GM12878 (cell line): Measurements from ENCODE around the gene SC5D. TPM values are rescaled to one million over a fixed set of nuclear protein-coding genes. Genes with fewer than 3 reads are reported as not detected.

Source experiments
- ATAC-seq: fragments of 200-7000 bp; cut with Tn5 transposase; 3 replicates; pipeline ENCODE4 v1.9.1; 2020; ENCODE audit warnings: mild to moderate bottlenecking, moderate library complexity
- BruUV-seq: library from RNA; stranded (reverse); fragments of 400-500 nt; replicated peaks from 2 replicates; lab custom pipeline; 2021; lab: Mats Ljungman, UMichigan
- CTCF ChIA-PET: fragments of 300-600 bp; sonication (Branson Sonifier 250); formaldehyde crosslinking; extraction: SDS; loops from one replicate; lab custom pipeline; 2021; ENCODE audit warnings: inconsistent platforms; lab: Yijun Ruan, JAX
- POLR2A ChIA-PET: fragments of 350-600 bp; formaldehyde crosslinking; extraction: SDS; loops from one replicate; lab custom pipeline; 2021; ENCODE audit warnings: inconsistent platforms; lab: Charles Lee
- RAD21 ChIA-PET: fragments of 300-600 bp; sonication (Branson Sonifier 250); formaldehyde crosslinking; loops from one replicate; lab custom pipeline; 2023; ENCODE audit warnings: antibody characterized with exemption; ENCODE audit not compliant: unreplicated experiment; lab: Charles Lee
- SMC1A ChIA-PET: fragments of 300-600 bp; sonication (Branson Sonifier 250); formaldehyde crosslinking; loops from one replicate; lab custom pipeline; 2023; ENCODE audit not compliant: unreplicated experiment, uncharacterized antibody; lab: Charles Lee
- DNase-seq: peaks from one replicate; pipeline ENCODE4 v3.0.0-alpha.2; 2011; ENCODE audit warnings: low read depth, low spot score
- FAIRE-seq: peaks from 3 replicates; lab custom pipeline; 2011; peaks lifted over from hg19 to GRCh38; lab: Jason Lieb, UNC
- H2AFZ ChIP-seq: 2 replicates; pipeline ENCODE4 v1.6.0; 2011; ENCODE audit warnings: low read depth, low read length, control low read depth; ENCODE audit not compliant: control insufficient read depth
- H3K27ac ChIP-seq: 2 replicates; pipeline ENCODE4 v1.5.1; 2011; ENCODE audit warnings: control low read depth; ENCODE audit not compliant: control insufficient read depth, insufficient read depth
- H3K27me3 ChIP-seq, 2 experiments: replicated peaks in 1 of 2; 2 replicates each; pipeline versions ENCODE4 v1.6.0 to v1.6.1; 2011; ENCODE audit warnings: low read length in 1 of 2; ENCODE audit not compliant: control insufficient read depth in 2 of 2, insufficient read depth in 2 of 2
- H3K36me3 ChIP-seq, 2 experiments: 2 replicates each; pipeline ENCODE4 v1.5.1; 2011; ENCODE audit warnings: low read length in 1 of 2; ENCODE audit not compliant: control insufficient read depth in 2 of 2, insufficient read depth in 2 of 2
- H3K4me1 ChIP-seq: 2 replicates; pipeline ENCODE4 v1.6.1; 2011; ENCODE audit warnings: mild to moderate bottlenecking, low read length, moderate library complexity, mixed read lengths; ENCODE audit not compliant: control insufficient read depth, insufficient read depth
- H3K4me2 ChIP-seq: 2 replicates; pipeline ENCODE4 v1.6.0; 2011; ENCODE audit warnings: control low read depth; ENCODE audit not compliant: control insufficient read depth, insufficient read depth
- H3K4me3 ChIP-seq: fragments of 200-600 bp; sonication (generic); 2 replicates; pipeline ENCODE4 v1.5.1; 2016
- H3K79me2 ChIP-seq: 2 replicates; pipeline ENCODE4 v1.6.0; 2011; ENCODE audit warnings: low read length; ENCODE audit not compliant: control insufficient read depth, insufficient read depth
- H3K9ac ChIP-seq: 2 replicates; pipeline ENCODE4 v1.8.0; 2011; ENCODE audit warnings: low read length, control low read depth, mixed read lengths; ENCODE audit not compliant: control insufficient read depth, insufficient read depth
- H3K9me3 ChIP-seq: replicated peaks from 3 replicates; pipeline ENCODE4 v1.5.1; 2011; ENCODE audit warnings: mild to moderate bottlenecking, low read length; ENCODE audit not compliant: control insufficient read depth, insufficient read depth
- H4K20me1 ChIP-seq: 2 replicates; pipeline ENCODE4 v1.6.0; 2011; ENCODE audit not compliant: control insufficient read depth, insufficient read depth
- ATF7 ChIP-seq: fragments of 450-650 bp; IDR thresholded peaks from 2 replicates; pipeline ENCODE4 v1.6.1; 2016; ENCODE audit warnings: low read depth, mild to moderate bottlenecking
- BMI1 ChIP-seq: fragments of 450-650 bp; IDR thresholded peaks from 2 replicates; pipeline ENCODE4 v1.6.1; 2016; ENCODE audit warnings: mild to moderate bottlenecking, moderate library complexity, borderline replicate concordance
- DPF2 ChIP-seq: fragments of 450-650 bp; IDR thresholded peaks from 2 replicates; pipeline ENCODE4 v1.6.1; 2017; ENCODE audit warnings: mild to moderate bottlenecking
- HDAC2 ChIP-seq: fragments of 200-600 bp; sonication (generic); IDR thresholded peaks from 2 replicates; pipeline ENCODE4 v1.6.1; 2017
- MTA2 ChIP-seq: fragments of 450-650 bp; IDR thresholded peaks from 2 replicates; pipeline ENCODE4 v1.6.1; 2016; ENCODE audit warnings: low read depth, mild to moderate bottlenecking, moderate library complexity
- NFYA ChIP-seq: IDR thresholded peaks from 2 replicates; pipeline ENCODE4 v1.6.1; 2011; ENCODE audit warnings: low read depth, mild to moderate bottlenecking, low read length, improper control_type of control experiment, borderline replicate concordance
- NR2F1 ChIP-seq: fragments of 450-650 bp; conservative IDR thresholded peaks from 2 replicates; pipeline ENCODE4 v1.6.1; 2017; ENCODE audit warnings: mild to moderate bottlenecking
- PAX8 ChIP-seq: fragments of 450-650 bp; IDR thresholded peaks from 2 replicates; pipeline ENCODE4 v1.6.1; 2017; ENCODE audit warnings: mild to moderate bottlenecking, moderate library complexity
- POLR2A ChIP-seq: IDR thresholded peaks from 2 replicates; pipeline ENCODE4 v1.6.1; 2011; ENCODE audit warnings: low read depth, mild to moderate bottlenecking, low read length
- SMC3 ChIP-seq: IDR thresholded peaks from 2 replicates; pipeline ENCODE4 v1.6.1; 2011; ENCODE audit warnings: low read length, improper control_type of control experiment, borderline replicate concordance
- SPI1 ChIP-seq: IDR thresholded peaks from 2 replicates; pipeline ENCODE4 v1.6.1; 2011; ENCODE audit warnings: low read depth, mild to moderate bottlenecking, low read length, moderate library complexity, borderline replicate concordance; ENCODE audit not compliant: insufficient read depth
- STAT1 ChIP-seq: fragments of 450-650 bp; conservative IDR thresholded peaks from 2 replicates; pipeline ENCODE4 v1.6.1; 2014; ENCODE audit warnings: antibody characterized with exemption, mild to moderate bottlenecking
- TBL1XR1 ChIP-seq: IDR thresholded peaks from 2 replicates; pipeline ENCODE4 v1.6.1; 2012; ENCODE audit warnings: low read depth, low read length, improper control_type of control experiment
- TCF12 ChIP-seq: IDR thresholded peaks from 2 replicates; pipeline ENCODE4 v1.6.1; 2011; ENCODE audit warnings: low read depth, mild to moderate bottlenecking, low read length
- ZNF384 ChIP-seq: IDR thresholded peaks from 2 replicates; pipeline ENCODE4 v1.6.1; 2012; ENCODE audit warnings: low read depth, mild to moderate bottlenecking, low read length, improper control_type of control experiment, borderline replicate concordance
- ZZZ3 ChIP-seq: IDR thresholded peaks from 2 replicates; pipeline ENCODE4 v1.6.1; 2011; ENCODE audit warnings: low read depth; ENCODE audit not compliant: control insufficient read depth, insufficient read length
- WGBS: methylation state at CpG from one replicate; pipeline ENCODE4 v1.1.6; 2016; ENCODE audit warnings: low lambda C conversion rate; ENCODE audit not compliant: insufficient replicate concordance, insufficient coverage; ENCODE audit errors: missing lambda C conversion rate; 5-methylcytosine and 5-hydroxymethylcytosine counted together
- in situ Hi-C: fragments of 300-500 bp; cut with MboI; formaldehyde crosslinking; loops from 9 replicates; pipeline ENCODE4 v1.14.3; 2018; ENCODE audit warnings: mixed read lengths
- intact Hi-C: fragments of 100-400 bp; cut with micrococcal nuclease; formaldehyde crosslinking; loops from one replicate; pipeline ENCODE4 v1.14.2; 2022; ENCODE audit not compliant: unreplicated experiment
- polyA plus RNA-seq, 11 experiments: library from polyadenylated mRNA; depleted of rRNA in 4 of 11; unstranded in 6 of 11; stranded (reverse) in 5 of 11; fragments of >200 nt; fragmentation: Nextera tagmentation in 4 of 11; fragmentation: Illumina TruSeq in 1 of 11; extraction: Ambion mirVana in 4 of 11; extraction: Trizol in 1 of 11; gene quantifications; 1 replicate in 1 of 11; 2 replicates in 10 of 11; pipeline versions ENCODE4 v1.2.1 to v1.2.3, GENCODE V29; 2011 to 2016; ENCODE audit warnings: inconsistent platforms in 2 of 11, missing spikeins in 2 of 11, low read depth in 1 of 11
- total RNA-seq, 4 experiments: library from RNA; depleted of rRNA in 3 of 4; stranded (reverse); fragments of >200 nt in 3 of 4; fragmentation: Illumina TruSeq in 1 of 4; extraction: Trizol in 1 of 4; gene quantifications; 2 replicates each; pipeline versions ENCODE4 v1.2.1 to v1.2.3, GENCODE V29; 2013 to 2021
- TF ChIP-seq, protein P1 (sequence below): IDR thresholded peaks from 2 replicates; pipeline ENCODE4 v1.6.1; 2012; ENCODE audit warnings: low read depth, low read length, improper control_type of control experiment
- TF ChIP-seq, protein P2 (sequence below): fragments of 450-650 bp; IDR thresholded peaks from 2 replicates; pipeline ENCODE4 v1.6.1; 2016; ENCODE audit warnings: mild to moderate bottlenecking
- TF ChIP-seq, protein P3 (sequence below): IDR thresholded peaks from 2 replicates; pipeline ENCODE4 v1.6.1; 2011; ENCODE audit warnings: mild to moderate bottlenecking, low read depth, low read length, moderate library complexity; ENCODE audit not compliant: insufficient replicate concordance
- TF ChIP-seq, protein P4 (sequence below): IDR thresholded peaks from 2 replicates; pipeline ENCODE4 v1.6.1; 2012; ENCODE audit warnings: mild to moderate bottlenecking, low read depth, low read length

SC5D gene
- total and polyA plus RNA-seq, 10 of the 15 experiments (the other 5 are each of a cell fraction or from before 2014, with no cell fraction given), result 23.7 to 134 (median 30.8) TPM

DNA sequence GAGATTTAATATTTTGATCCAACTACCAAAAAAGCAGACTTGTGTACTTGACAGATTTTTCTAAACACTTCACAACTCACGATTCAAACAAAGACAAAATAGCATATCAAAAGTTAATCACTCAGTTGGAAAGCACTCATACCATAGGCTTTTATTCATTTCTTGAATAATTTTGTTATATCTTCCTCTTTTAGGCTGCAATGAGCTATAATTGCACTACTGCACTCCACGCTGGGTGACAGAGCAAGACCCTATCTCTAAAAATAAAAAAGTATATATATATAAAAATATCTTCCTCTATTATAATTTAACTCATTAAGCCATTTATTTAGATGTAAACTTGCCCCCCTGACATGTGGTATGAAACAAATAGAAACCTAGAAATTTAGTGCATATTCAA lies 19.9 kb downstream of the SC5D start:
- peaks cover 14% of the 10 kb centered on the region for H3K4me1 ChIP-seq
- no peaks in the 10 kb centered on the region for H4K20me1 ChIP-seq
- no peaks in the 10 kb centered on the region for H3K9me3 ChIP-seq
- in situ Hi-C loops, result no loop called here
- H3K36me3 ChIP-seq, result peaks cover 0 to 4% of the 10 kb centered on the region in 2 experiments; a peak in 1 of 4 replicates
- intact Hi-C loops, result no loop called here
- SMC1A ChIA-PET, result interaction anchor here (0.9 to 1.4 kb wide), 4 partner anchors 75 to 278 kb away, joined by 3 to 4 read pairs (median 3); no protein-coding TSS in a partner anchor
- FAIRE-seq, result peak; percentile 54
- no peak for DNase-seq
- H2AFZ ChIP-seq, result no peak overlapping the region
- RAD21 ChIA-PET, result interaction anchor here (0.6 kb wide), 1 partner anchor 154 kb away, joined by 3 read pairs; no protein-coding TSS in a partner anchor
- no peak overlapping the region for H3K27ac ChIP-seq
- H3K4me2 ChIP-seq, result no peak overlapping the region
- no peak overlapping the region for H3K4me3 ChIP-seq
- H3K27me3 ChIP-seq, result no peaks in the 10 kb centered on the region
- 89% methylated on average over 2 of the region's 2 CpGs for WGBS
- TF ChIP-seq SPI1 (no peak), ZNF384 (no peak), HDAC2 (no peak), TBL1XR1 (no peak), STAT1 (no peak), ZZZ3 (no peak), SMC3 (no peak), BMI1 (no peak), ATF7 (no peak), NFYA (no peak), TCF12 (no peak), DPF2 (no peak), MTA2 (no peak), NR2F1 (no peak), POLR2A (no peak), PAX8 (no peak)
- TF ChIP-seq, protein P1, sequence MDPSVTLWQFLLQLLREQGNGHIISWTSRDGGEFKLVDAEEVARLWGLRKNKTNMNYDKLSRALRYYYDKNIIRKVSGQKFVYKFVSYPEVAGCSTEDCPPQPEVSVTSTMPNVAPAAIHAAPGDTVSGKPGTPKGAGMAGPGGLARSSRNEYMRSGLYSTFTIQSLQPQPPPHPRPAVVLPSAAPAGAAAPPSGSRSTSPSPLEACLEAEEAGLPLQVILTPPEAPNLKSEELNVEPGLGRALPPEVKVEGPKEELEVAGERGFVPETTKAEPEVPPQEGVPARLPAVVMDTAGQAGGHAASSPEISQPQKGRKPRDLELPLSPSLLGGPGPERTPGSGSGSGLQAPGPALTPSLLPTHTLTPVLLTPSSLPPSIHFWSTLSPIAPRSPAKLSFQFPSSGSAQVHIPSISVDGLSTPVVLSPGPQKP, result no peak
- TF ChIP-seq, protein P2, sequence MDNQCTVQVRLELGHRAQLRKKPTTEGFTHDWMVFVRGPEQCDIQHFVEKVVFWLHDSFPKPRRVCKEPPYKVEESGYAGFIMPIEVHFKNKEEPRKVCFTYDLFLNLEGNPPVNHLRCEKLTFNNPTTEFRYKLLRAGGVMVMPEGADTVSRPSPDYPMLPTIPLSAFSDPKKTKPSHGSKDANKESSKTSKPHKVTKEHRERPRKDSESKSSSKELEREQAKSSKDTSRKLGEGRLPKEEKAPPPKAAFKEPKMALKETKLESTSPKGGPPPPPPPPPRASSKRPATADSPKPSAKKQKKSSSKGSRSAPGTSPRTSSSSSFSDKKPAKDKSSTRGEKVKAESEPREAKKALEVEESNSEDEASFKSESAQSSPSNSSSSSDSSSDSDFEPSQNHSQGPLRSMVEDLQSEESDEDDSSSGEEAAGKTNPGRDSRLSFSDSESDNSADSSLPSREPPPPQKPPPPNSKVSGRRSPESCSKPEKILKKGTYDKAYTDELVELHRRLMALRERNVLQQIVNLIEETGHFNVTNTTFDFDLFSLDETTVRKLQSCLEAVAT, result no peak
- TF ChIP-seq, protein P3, sequence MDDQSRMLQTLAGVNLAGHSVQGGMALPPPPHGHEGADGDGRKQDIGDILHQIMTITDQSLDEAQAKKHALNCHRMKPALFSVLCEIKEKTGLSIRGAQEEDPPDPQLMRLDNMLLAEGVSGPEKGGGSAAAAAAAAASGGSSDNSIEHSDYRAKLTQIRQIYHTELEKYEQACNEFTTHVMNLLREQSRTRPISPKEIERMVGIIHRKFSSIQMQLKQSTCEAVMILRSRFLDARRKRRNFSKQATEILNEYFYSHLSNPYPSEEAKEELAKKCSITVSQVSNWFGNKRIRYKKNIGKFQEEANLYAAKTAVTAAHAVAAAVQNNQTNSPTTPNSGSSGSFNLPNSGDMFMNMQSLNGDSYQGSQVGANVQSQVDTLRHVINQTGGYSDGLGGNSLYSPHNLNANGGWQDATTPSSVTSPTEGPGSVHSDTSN, result no peak
- TF ChIP-seq, protein P4, sequence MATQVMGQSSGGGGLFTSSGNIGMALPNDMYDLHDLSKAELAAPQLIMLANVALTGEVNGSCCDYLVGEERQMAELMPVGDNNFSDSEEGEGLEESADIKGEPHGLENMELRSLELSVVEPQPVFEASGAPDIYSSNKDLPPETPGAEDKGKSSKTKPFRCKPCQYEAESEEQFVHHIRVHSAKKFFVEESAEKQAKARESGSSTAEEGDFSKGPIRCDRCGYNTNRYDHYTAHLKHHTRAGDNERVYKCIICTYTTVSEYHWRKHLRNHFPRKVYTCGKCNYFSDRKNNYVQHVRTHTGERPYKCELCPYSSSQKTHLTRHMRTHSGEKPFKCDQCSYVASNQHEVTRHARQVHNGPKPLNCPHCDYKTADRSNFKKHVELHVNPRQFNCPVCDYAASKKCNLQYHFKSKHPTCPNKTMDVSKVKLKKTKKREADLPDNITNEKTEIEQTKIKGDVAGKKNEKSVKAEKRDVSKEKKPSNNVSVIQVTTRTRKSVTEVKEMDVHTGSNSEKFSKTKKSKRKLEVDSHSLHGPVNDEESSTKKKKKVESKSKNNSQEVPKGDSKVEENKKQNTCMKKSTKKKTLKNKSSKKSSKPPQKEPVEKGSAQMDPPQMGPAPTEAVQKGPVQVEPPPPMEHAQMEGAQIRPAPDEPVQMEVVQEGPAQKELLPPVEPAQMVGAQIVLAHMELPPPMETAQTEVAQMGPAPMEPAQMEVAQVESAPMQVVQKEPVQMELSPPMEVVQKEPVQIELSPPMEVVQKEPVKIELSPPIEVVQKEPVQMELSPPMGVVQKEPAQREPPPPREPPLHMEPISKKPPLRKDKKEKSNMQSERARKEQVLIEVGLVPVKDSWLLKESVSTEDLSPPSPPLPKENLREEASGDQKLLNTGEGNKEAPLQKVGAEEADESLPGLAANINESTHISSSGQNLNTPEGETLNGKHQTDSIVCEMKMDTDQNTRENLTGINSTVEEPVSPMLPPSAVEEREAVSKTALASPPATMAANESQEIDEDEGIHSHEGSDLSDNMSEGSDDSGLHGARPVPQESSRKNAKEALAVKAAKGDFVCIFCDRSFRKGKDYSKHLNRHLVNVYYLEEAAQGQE, result no peak
- POLR2A ChIA-PET, result no interaction called here
- CTCF ChIA-PET, result interaction anchor here (5.6 kb wide), 1 partner anchor 279 kb away, joined by 28 read pairs; no protein-coding TSS in a partner anchor
- no peaks in the 10 kb centered on the region for H3K79me2 ChIP-seq
- BruUV-seq, result no TSS peak
- ATAC-seq, result no peak
- H3K9ac ChIP-seq, result no peak overlapping the region
